ENCODE measurements around the gene TET1.
"Not testable (repeated sequence)": the region's sequence is repeated elsewhere in the genome, so short reads cannot be mapped to it uniquely, and the experiment has no call there.

Gene TET1

GRCh38 chr10:68613974-68614373, 53.8 kb downstream of the TET1 start:
- not testable (repeated sequence) for DNase-seq (ENCODE audit: low read depth in 2 of 2)

GRCh38 chr10:68617691-68618090, 57.6 kb downstream of the TET1 start:
- DNase-seq (ENCODE audit: low read depth in 2 of 2), result not testable (repeated sequence)

- no peak for DNase-seq (ENCODE audit: low read depth in 2 of 2)
Measured at GRCh38 chr10:68618234-68618633, 58.1 kb downstream of the TET1 start.

- no peak for DNase-seq (ENCODE audit: low read depth in 2 of 2)
Measured at GRCh38 chr10:68619595-68619994, 59.5 kb downstream of the TET1 start.

GRCh38 chr10:68625316-68625921, 65.3 kb downstream of the TET1 start:
- DNase-seq (ENCODE audit: low read depth in 2 of 2), result no peak

GRCh38 chr10:68628576-68629127, 68.5 kb downstream of the TET1 start:
- DNase-seq (ENCODE audit: low read depth in 2 of 2), result no peak

- DNase-seq (ENCODE audit: low read depth in 2 of 2), result not testable (repeated sequence)
Measured at GRCh38 chr10:68632271-68632560, 72.1 kb downstream of the TET1 start.

- DNase-seq (ENCODE audit: low read depth in 2 of 2), result no peak
Measured at GRCh38 chr10:68633281-68633680, 73.1 kb downstream of the TET1 start.

GRCh38 chr10:68633816-68634466, 73.8 kb downstream of the TET1 start:
- DNase-seq (ENCODE audit: low read depth in 2 of 2), result no peak

GRCh38 chr10:68636335-68636734, 76.2 kb downstream of the TET1 start:
- DNase-seq (ENCODE audit: low read depth in 2 of 2), result no peak

- not testable (repeated sequence) for DNase-seq (ENCODE audit: low read depth in 2 of 2)
Measured at GRCh38 chr10:68643550-68643949, 83.4 kb downstream of the TET1 start.

GRCh38 chr10:68647672-68648341, 87.7 kb downstream of the TET1 start:
- DNase-seq (ENCODE audit: low read depth in 2 of 2), result no peak

GRCh38 chr10:68655620-68656126, 95.5 kb downstream of the TET1 start:
- DNase-seq (ENCODE audit: low read depth in 2 of 2), result no peak

GRCh38 chr10:68665841-68666240, 105.7 kb downstream of the TET1 start:
- no peak for DNase-seq (ENCODE audit: low read depth in 2 of 2)

GRCh38 chr10:68666280-68666760, 106.2 kb downstream of the TET1 start:
- no peak for DNase-seq (ENCODE audit: low read depth in 2 of 2)

- DNase-seq (ENCODE audit: low read depth in 2 of 2), result no peak
Measured at GRCh38 chr10:68668231-68668630, 108.1 kb downstream of the TET1 start.

GRCh38 chr10:68668972-68669371, 108.8 kb downstream of the TET1 start:
- DNase-seq (ENCODE audit: low read depth in 2 of 2), result no peak

GRCh38 chr10:68684413-68684812, 124.3 kb downstream of the TET1 start:
- no peak for DNase-seq (ENCODE audit: low read depth in 2 of 2)

GRCh38 chr10:68696018-68696417, 135.9 kb downstream of the TET1 start:
- DNase-seq (ENCODE audit: low read depth in 2 of 2), result no peak

- DNase-seq (ENCODE audit: low read depth in 2 of 2), result no peak
Measured at GRCh38 chr10:68697106-68697505, 137.0 kb downstream of the TET1 start.

GRCh38 chr10:68700197-68700596, 140.1 kb downstream of the TET1 start:
- no peak for DNase-seq (ENCODE audit: low read depth in 2 of 2)

GRCh38 chr10:68705548-68705947, 145.4 kb downstream of the TET1 start:
- DNase-seq (ENCODE audit: low read depth in 2 of 2), result no peak

- DNase-seq (ENCODE audit: low read depth in 2 of 2), result not testable (repeated sequence)
Measured at GRCh38 chr10:68708987-68709386, 148.8 kb downstream of the TET1 start.

All from activated CD8-positive, alpha-beta memory T cell treated with anti-CD3 and anti-CD28 coated beads for 4 hours (primary cell).